Measurements from ENCODE around the gene TRMT5. TPM values are rescaled to one million over a fixed set of nuclear protein-coding genes. Genes with fewer than 3 reads are reported as not detected.

TRMT5 gene
- total and polyA plus RNA-seq, 2 donors (not counting 3 experiments of a cell fraction or from before 2014, with no cell fraction given) = 2.4 to 12.6 TPM

DNA sequence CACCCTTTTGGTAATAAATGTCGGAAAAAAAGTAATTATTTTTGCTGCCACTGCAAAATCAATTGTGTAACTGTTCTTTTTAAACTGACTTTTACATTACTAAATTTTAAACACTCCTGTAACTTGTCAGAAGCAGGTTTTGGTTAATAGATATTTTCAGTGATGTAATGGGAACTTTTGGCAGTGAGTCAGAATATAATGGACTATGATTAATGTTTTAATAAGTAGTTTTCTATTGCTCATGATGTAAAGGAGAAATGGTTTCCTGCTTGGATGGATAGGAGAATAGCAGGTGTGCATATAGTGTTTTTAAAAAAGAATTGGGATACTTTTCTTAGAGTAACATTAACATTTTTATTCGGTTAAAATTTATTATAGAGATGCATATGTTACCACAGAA is 58.8 kb downstream of the TRMT5 start:
- H3K4me2 ChIP-seq (ENCODE audit: insufficient read depth, low read length) = no peak overlapping the region
- dilution Hi-C loops (cut with MboI; ENCODE audit: extremely low pct_ligation_motif_present, low sequenced_read_pairs) = no loop called here
- ChIA-PET POLR2A (no interaction called here), CTCF (no interaction called here)
- H3K4me1 ChIP-seq (ENCODE audit: control insufficient read depth, extremely low read depth, insufficient read depth, low read length) = peaks cover 12% of the 10 kb centered on the region
- intact Hi-C loops (cut with micrococcal nuclease) = loop anchor here (10.0 kb wide), 1 partner anchor 333 kb away; no protein-coding TSS in a partner anchor
- no peaks in the 10 kb centered on the region for H3K36me3 ChIP-seq (ENCODE audit: control insufficient read depth in 2 of 2, extremely low read depth in 1 of 2, insufficient read depth in 2 of 2, low read length in 2 of 2)
- no peak overlapping the region for H2AFZ ChIP-seq (ENCODE audit: low read depth, low read length)
- peak; percentile 52 for FAIRE-seq
- no peaks in the 10 kb centered on the region for H4K20me1 ChIP-seq (replicated peaks; ENCODE audit: control insufficient read depth, extremely low read depth, insufficient read depth, low read length)
- no peaks in the 10 kb centered on the region for H3K9me1 ChIP-seq (replicated peaks; ENCODE audit: control insufficient read depth, extremely low read depth, insufficient read depth, low read length)
- H3K9ac ChIP-seq (replicated peaks; ENCODE audit: extremely low read depth, insufficient read depth, low read length) = no peak overlapping the region
- no peaks in the 10 kb centered on the region for H3K27me3 ChIP-seq (ENCODE audit: control insufficient read depth in 2 of 2, insufficient read depth in 2 of 2, low read length in 2 of 2)
- peak; percentile 78 for DNase-seq (ENCODE audit: low read depth, low spot score)
- no peak overlapping the region for H3K4me3 ChIP-seq (replicated peaks in 1 of 3; ENCODE audit: insufficient read depth in 1 of 3, low read depth in 1 of 3, low read length in 3 of 3)
- TF ChIP-seq, protein P1, sequence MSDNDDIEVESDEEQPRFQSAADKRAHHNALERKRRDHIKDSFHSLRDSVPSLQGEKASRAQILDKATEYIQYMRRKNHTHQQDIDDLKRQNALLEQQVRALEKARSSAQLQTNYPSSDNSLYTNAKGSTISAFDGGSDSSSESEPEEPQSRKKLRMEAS (IDR thresholded peaks at IDR 0.05; ENCODE audit: insufficient read depth, insufficient read length) = no peak
- TF ChIP-seq FOS (IDR thresholded peaks at IDR 0.05; ENCODE audit: borderline replicate concordance, insufficient read depth, low read length) (peak; percentile 66), POLR2AphosphoS5 (IDR thresholded peaks at IDR 0.05; ENCODE audit: insufficient read depth, low read depth, low read length) (no peak), MYC (IDR thresholded peaks at IDR 0.05; ENCODE audit: low read depth, low read length) (no peak), JUN (IDR thresholded peaks at IDR 0.05; ENCODE audit: borderline replicate concordance, insufficient read depth, insufficient read length, low read depth) (peak; percentile 33)
- H3K79me2 ChIP-seq (ENCODE audit: control insufficient read depth, insufficient read depth, low read length) = no peaks in the 10 kb centered on the region
- no peaks in the 10 kb centered on the region for H3K9me3 ChIP-seq (replicated peaks; ENCODE audit: control insufficient read depth, insufficient read depth, low read length)
- no TSS peak for BruUV-seq (replicated peaks)
- no peak overlapping the region for H3K27ac ChIP-seq (ENCODE audit: insufficient read depth, low read depth, low read length)

Small RNA genes within 50 kb of the gene (small RNA-seq; reads per million reads assigned to genes)
- gene RNU6-398P (ENCODE audit: insufficient read depth, insufficient read length, low read depth, low replicate concordance) = not detected

Other genes with a start within 250 kb of the TRMT5 start
- gene MNAT1, start 246.3 kb downstream of the TRMT5 start, total RNA-seq = 55.7 and 58.0 TPM in 2 replicates
- 32.9 and 35.7 TPM in 2 replicates for gene MNAT1, start 246.3 kb downstream of the TRMT5 start, polyA plus RNA-seq
- 21.6 and 24.6 TPM in 2 replicates for gene SLC38A6, start 166 bp upstream of the TRMT5 start, total RNA-seq
- gene SLC38A6, start 166 bp upstream of the TRMT5 start, polyA plus RNA-seq = 14.0 and 17.3 TPM in 2 replicates

Measured in endothelial cell of umbilical vein (primary cell).